ENCODE data around the gene SUN2. TPM values are rescaled to one million over a fixed set of nuclear protein-coding genes. Genes with fewer than 3 reads are reported as not detected.

Gene SUN2
- total and polyA plus RNA-seq, 9 of the 15 experiments (the other 6 are each of a cell fraction or from before 2014, with no cell fraction given) = 0.11 to 42.6 (median 16.7) TPM

DNA sequence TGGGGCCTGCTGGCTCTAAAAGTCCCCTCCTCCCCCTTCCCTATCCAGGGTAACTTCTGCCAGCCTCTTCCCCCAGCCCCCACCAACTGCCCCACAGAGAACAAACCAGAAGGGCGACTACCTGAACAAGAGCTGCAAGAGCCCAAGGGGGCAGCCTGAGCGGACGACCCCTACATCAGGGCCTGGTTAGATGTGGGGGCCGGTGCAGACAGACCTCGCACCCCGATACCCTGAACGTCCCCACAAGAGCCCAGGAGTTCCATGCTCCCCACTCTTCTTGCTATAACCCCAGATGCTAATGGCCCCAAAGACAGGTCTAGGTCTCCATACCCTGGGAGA, 20.7 kb downstream of the SUN2 start:
- CTCF ChIA-PET (ENCODE audit: low intra/inter-chr PET ratio) = no interaction called here
- in situ Hi-C loops (cut with MboI) = no loop called here

GRCh38 chr22:38734421-38735100, 21.2 kb downstream of the SUN2 start:
- Histone ChIP-seq H3K79me2 (ENCODE audit: control insufficient read depth, insufficient read depth, low read length) (no peaks in the 10 kb centered on the region), H4K20me1 (replicated peaks; ENCODE audit: control insufficient read depth, insufficient read depth, low read length) (no peaks in the 10 kb centered on the region; the same call in 1 of the 2 replicates), H3K4me2 (ENCODE audit: insufficient read depth, low read length) (no peak overlapping the region), H3K9me1 (ENCODE audit: control insufficient read depth, insufficient read depth, low read length) (no peaks in the 10 kb centered on the region), H3K36me3 (ENCODE audit: control insufficient read depth, insufficient read depth, low read length) (peaks cover 92% of the 10 kb centered on the region; the same call in 2 of the 3 replicates), H3K4me1 (replicated peaks in 1 of 2; ENCODE audit: control insufficient read depth in 2 of 2, insufficient read depth in 2 of 2, low read length in 2 of 2) (peaks cover 0 to 13% of the 10 kb centered on the region in 2 experiments; a peak in 2 of 5 replicates), H3K9ac (ENCODE audit: insufficient read depth in 1 of 2, low read depth in 2 of 2, low read length in 2 of 2) (no peak overlapping the region), H3K4me3 (no peak overlapping the region), H3K27ac (ENCODE audit: extremely low read depth, low read depth, low read length) (no peak overlapping the region), H2AFZ (ENCODE audit: low read depth, low read length) (no peak overlapping the region), H3K27me3 (ENCODE audit: control insufficient read depth in 2 of 2, insufficient read depth in 2 of 2, low read length in 2 of 2) (no peaks in the 10 kb centered on the region), H3K9me3 (replicated peaks; ENCODE audit: control insufficient read depth, insufficient read depth, low read depth, low read length) (no peaks in the 10 kb centered on the region)
- ChIA-PET POLR2A (interaction anchor here (0.9 to 3.4 kb wide), 7 partner anchors 8 to 29 kb away, joined by 3 to 24 read pairs (median 5); partner anchors contain the start of genes GTPBP1 and SUN2), CTCF (ENCODE audit: low intra/inter-chr PET ratio) (no interaction called here)
- in situ Hi-C loops (cut with MboI) (no loop called here), intact Hi-C loops (cut with micrococcal nuclease) (no loop called here)
- FAIRE-seq = no peak
- no peak for ATAC-seq
- WGBS (ENCODE audit: insufficient coverage, low coverage, missing lambda C conversion rate) = 79% methylated on average over 12 of the region's 13 CpGs
- no peak for DNase-seq (ENCODE audit: extremely low read depth in 1 of 4, low spot score in 3 of 4)
- TF ChIP-seq POLR2G (IDR thresholded peaks at IDR 0.05; ENCODE audit: low read depth, low read length) = peak; percentile 60; the same call in 1 of the 2 replicates
- no peak for TF ChIP-seq NR2C2 (CRISPR knock-in tag; IDR thresholded peaks at IDR 0.05)
- TF ChIP-seq NR2C2 (tag; IDR thresholded peaks at IDR 0.05) = no peak
- BruUV-seq (replicated peaks) = TSS peak; percentile 61

More for the DNA sequence above, 20.7 kb downstream of the SUN2 start:
- H3K27ac ChIP-seq (ENCODE audit: extremely low read depth, low read depth, low read length) = no peak overlapping the region
- WGBS (ENCODE audit: insufficient coverage, low coverage, missing lambda C conversion rate) = 96% methylated on average over 4 of the region's 7 CpGs
- H3K9me3 ChIP-seq (replicated peaks; ENCODE audit: control insufficient read depth, insufficient read depth, low read depth, low read length) = no peaks in the 10 kb centered on the region
- H4K20me1 ChIP-seq (replicated peaks; ENCODE audit: control insufficient read depth, insufficient read depth, low read length) = no peaks in the 10 kb centered on the region; the same call in 1 of the 2 replicates
- DNase-seq (ENCODE audit: extremely low read depth in 1 of 4, low spot score in 3 of 4) (no peak), ATAC-seq (no peak), FAIRE-seq (no peak)
- no peak overlapping the region for H3K9ac ChIP-seq (ENCODE audit: insufficient read depth in 1 of 2, low read depth in 2 of 2, low read length in 2 of 2)
- H3K36me3 ChIP-seq (ENCODE audit: control insufficient read depth, insufficient read depth, low read length) = peaks cover 92% of the 10 kb centered on the region; the same call in 2 of the 3 replicates
- peak; percentile 39 for TF ChIP-seq POLR2G (IDR thresholded peaks at IDR 0.05; ENCODE audit: low read depth, low read length)
- TF ChIP-seq, protein P1, sequence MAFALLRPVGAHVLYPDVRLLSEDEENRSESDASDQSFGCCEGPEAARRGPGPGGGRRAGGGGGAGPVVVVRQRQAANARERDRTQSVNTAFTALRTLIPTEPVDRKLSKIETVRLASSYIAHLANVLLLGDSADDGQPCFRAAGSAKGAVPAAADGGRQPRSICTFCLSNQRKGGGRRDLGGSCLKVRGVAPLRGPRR (CRISPR knock-in tag; IDR thresholded peaks at IDR 0.05) = no peak
- no peak for TF ChIP-seq CBFA2T3 (IDR thresholded peaks at IDR 0.05)
- no peak for TF ChIP-seq KLF13 (tag; IDR thresholded peaks at IDR 0.05; ENCODE audit: borderline replicate concordance, low read depth)
- TF ChIP-seq FOXP1 (CRISPR knock-in tag; IDR thresholded peaks at IDR 0.05) = no peak
- no peak for TF ChIP-seq ZNF695 (CRISPR knock-in tag; IDR thresholded peaks at IDR 0.05)
- TF ChIP-seq SUPT5H (IDR thresholded peaks at IDR 0.05) = peak; percentile 15; the same call in 1 of the 2 replicates
- no peak for TF ChIP-seq SMAD2 (IDR thresholded peaks at IDR 0.05; ENCODE audit: low read depth, low read length)
- intact Hi-C loops (cut with micrococcal nuclease) = no loop called here
- no peaks in the 10 kb centered on the region for H3K9me1 ChIP-seq (ENCODE audit: control insufficient read depth, insufficient read depth, low read length)
- POLR2A ChIA-PET = interaction anchor here (0.7 to 3.4 kb wide), 6 partner anchors 10 to 28 kb away, joined by 3 to 24 read pairs (median 5); no protein-coding TSS in a partner anchor
- H3K79me2 ChIP-seq (ENCODE audit: control insufficient read depth, insufficient read depth, low read length) = no peaks in the 10 kb centered on the region
- BruUV-seq (replicated peaks) = no TSS peak
- H3K4me1 ChIP-seq (replicated peaks in 1 of 2; ENCODE audit: control insufficient read depth in 2 of 2, insufficient read depth in 2 of 2, low read length in 2 of 2) = peaks cover 0 to 13% of the 10 kb centered on the region in 2 experiments; a peak in 2 of 5 replicates
- H3K4me3 ChIP-seq = no peak overlapping the region
- H3K4me2 ChIP-seq (ENCODE audit: insufficient read depth, low read length) = no peak overlapping the region
- no peak overlapping the region for H2AFZ ChIP-seq (ENCODE audit: low read depth, low read length)
- no peaks in the 10 kb centered on the region for H3K27me3 ChIP-seq (ENCODE audit: control insufficient read depth in 2 of 2, insufficient read depth in 2 of 2, low read length in 2 of 2)
